HG03280 (cell line): ENCODE results near the gene OR6C6.
"Not testable (repeated sequence)": the region's sequence is repeated elsewhere in the genome, so short reads cannot be mapped to it uniquely, and the experiment has no call there.

ENCODE experiments used
- ATAC-seq: cut with Tn5 transposase; IDR thresholded peaks from one replicate; pipeline ENCODE4 v1.9.1; 2021; ENCODE audit warnings: mild to moderate bottlenecking, moderate library complexity; ENCODE audit not compliant: unreplicated experiment

Gene OR6C6

DNA sequence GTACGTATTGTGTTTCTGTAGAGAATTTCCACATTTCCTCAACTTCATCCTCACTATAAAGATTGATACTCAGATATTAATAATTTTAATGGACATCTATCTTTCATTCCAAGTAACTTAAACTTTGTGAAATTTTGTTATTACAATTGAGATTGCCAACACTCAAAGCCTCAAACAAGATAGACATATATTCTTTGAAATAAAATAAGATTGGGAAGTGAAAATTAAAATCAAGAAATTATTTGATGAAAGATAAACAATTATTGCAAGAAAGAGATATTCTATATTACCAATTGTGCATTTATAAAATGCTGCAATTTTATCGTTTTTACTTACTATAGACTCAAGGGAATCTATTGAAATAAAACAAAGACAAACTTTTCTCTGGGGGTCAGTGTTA is at the start of gene OR6C6:
OR6C6 (minus strand) TSS at position 101 of the 400 bp plus-strand sequence. CDS start 1,337 bp downstream, outside the sequence.
- ATAC-seq = no peak

DNA sequence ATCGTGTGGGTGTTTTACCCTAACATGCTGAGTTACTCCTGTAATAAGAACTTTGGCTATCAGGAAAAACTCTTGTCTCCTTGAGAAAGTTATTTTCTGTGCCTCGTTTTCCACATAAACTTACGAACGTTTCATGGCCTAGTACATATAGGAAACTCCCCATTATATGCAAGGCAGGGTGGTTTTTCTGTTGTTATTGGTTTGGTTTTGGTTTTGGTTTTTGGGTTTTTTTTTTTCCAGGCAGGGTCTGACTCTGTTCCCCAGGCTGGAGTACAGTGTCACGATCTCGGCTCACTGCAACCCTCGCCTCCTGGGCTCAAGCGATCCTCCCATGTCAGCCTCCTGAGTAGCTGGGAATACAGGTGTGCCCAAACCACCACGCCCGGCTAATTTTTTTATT is 39.6 kb upstream of the OR6C6 start:
- no peak for ATAC-seq

DNA sequence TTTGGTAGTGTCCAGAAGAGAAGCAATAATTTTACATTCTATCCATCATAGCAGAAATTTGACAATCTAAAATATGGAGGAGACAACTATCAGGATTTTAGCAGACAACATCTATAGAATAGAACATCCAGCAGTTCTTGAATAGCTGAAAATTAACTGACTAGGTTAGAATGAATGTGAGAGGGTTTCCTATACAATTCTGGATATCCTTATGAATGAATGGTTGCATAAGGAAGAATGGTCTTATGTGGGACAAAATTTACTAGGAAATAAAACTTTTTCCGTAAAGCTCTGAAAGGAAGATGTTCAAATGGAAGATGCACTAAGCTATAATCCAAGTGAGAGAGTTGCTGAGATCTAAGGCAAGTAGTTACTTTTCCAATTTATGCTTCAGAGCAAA is 34.1 kb upstream of the OR6C6 start, which contains the start of gene OR6C3:
OR6C3 (plus strand) TSS at position 301 of the 400 bp plus-strand sequence. CDS start 955 bp downstream, outside the sequence.
- no peak for ATAC-seq

DNA sequence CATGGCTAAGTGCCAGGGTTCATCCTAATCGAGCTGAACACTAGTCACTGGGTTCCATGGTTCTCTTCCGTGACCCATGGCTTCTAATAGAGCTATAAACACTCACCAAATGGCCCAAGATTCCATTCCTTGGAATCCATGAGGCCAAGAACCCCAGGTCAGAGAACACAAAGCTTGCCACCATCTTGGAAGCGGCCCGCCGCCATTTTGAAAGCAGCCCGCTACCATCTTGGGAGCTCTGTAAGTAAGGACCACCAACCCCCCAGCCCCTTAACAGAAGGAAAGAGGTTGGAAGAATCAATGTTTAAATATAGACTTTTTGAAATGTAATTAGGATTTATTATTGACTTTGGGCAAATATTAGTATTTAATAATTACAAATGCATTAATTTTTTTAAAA is 29.4 kb upstream of the OR6C6 start:
- not testable (repeated sequence) for ATAC-seq

DNA sequence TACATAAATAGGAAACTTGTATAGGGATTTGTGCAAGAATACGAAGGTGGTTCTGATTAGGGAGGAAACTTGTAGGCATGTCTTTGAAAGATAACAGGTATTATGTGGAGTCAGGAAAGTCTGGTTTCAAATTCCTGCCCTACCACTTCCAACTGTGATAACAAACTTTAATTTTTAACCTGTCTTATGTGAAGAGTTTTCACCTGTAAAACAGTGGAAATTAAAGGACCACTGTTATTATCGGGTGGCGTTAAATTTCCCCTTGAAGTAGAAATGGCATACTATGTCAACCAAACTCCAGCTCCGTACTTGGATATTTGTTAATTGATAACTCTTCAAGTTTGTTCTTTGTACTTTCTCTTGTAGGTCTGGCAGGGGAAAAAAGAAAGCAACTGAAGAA is 23.8 kb upstream of the OR6C6 start:
- no peak for ATAC-seq

DNA sequence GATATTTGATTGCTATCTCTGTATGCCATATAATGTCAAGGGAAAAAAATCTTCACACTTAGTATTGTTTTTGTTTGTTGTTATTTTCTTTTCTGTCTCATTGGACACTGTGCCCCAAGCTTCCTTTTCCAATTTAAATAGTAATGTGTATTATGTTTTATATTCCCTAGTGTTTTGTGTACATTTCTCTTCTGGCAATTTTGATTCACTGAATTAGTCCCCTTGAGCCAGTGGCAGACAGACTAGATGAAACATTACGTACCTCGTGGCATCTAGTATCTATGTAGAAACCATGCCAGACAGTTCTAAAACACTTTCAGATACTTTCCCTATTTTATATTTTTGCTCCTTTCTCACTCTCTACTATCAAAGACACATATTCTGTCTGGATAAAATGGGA is 17.7 kb upstream of the OR6C6 start, which contains the start of gene OR6C1:
OR6C1 (plus strand) TSS at position 301 of the 400 bp plus-strand sequence. CDS start 6,257 bp downstream, outside the sequence.
- ATAC-seq = no peak

DNA sequence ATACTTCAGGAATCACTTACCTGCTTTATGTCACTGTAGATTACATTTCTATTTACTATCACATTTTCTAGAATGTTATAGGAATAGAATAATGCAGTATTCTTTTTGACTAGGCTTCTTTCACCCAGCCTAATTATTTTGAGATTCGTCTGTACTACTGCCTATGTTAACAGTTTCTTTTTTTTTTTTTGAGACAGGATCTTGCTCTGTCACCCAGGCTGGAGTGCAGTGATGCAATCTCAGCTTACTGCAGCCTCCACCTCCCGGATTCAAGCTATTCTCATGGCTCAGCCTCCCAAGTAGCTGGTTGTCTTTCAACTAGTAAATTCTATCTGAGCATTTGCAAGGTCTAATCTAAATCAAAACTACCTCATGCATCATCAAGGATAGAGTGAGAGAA is 6.4 kb downstream of the OR6C6 start:
- no peak for ATAC-seq

DNA sequence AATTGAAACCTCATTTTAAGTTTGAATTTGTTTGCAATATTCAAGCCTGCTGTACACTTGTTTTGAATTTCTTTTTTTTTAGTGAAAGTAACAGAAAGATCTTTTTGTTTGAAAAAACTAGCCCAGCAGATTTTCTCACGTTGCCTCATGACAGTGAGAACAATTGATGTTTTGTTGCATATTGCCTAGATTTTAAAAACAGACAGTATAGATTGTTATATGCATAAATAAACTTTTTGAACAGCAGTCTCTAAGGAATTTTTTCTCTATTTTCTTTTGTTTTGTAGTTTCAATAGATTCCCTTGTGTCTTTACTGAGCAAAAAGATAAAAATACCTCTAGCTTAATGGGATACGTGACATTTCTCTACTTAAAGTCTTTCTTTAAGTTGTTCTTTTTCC is 15.4 kb downstream of the OR6C6 start:
- no peak for ATAC-seq

DNA sequence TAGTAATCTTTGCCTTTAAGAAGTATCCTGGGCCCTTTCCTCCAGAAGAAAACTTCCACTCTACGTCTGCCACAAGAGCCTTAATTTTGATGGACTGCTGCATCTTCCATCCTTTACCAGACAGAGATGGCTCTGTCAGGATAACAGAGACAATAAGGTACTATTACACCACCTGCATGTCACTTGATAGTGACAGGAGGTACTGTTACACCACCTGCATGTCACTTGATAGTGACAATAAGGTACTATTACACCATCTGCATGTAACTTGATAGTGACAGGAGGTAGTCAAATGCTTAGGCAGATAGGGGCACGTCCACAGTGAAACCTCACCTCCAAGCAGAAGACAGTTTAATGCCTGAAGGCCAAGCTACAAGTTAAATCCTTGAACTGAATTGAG is 38.1 kb downstream of the OR6C6 start:
- no peak for ATAC-seq

DNA sequence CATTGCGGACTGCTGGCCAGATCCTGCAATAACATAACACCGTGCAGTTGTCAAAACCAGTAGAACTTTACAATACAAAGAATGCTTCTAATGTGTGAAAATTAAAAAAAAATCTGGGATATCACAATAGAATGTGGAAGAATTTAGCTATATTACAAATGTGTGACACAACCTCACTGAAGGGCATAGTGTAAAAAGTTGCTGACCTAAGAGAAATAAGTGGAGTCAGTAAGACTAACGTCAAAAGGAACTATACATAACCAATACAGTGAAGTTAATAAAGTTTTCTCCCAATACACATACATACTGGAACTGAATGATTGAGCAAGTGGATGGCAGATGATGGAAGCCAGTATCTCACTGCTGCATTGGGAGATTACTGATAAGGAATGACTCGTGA is 39.5 kb downstream of the OR6C6 start:
- ATAC-seq = no peak

DNA sequence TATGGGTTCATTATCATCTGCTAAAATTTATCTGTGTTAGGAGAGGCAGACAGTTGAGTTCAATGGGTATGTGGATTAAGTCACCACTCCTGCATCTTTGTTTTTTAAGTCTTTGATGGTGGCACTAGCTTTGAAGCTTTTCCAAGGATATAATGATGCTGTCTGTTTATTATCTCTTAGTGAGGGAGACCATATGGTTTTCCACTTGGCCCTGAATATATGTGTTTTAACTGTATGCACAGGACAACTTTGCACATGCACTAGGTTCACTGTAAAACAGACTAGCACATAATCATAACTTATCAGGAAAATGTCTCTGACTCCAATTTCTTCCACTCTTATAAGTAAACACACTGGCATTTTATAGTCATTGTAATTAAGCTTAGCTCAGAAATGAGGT is 43.1 kb downstream of the OR6C6 start:
- ATAC-seq = no peak

DNA sequence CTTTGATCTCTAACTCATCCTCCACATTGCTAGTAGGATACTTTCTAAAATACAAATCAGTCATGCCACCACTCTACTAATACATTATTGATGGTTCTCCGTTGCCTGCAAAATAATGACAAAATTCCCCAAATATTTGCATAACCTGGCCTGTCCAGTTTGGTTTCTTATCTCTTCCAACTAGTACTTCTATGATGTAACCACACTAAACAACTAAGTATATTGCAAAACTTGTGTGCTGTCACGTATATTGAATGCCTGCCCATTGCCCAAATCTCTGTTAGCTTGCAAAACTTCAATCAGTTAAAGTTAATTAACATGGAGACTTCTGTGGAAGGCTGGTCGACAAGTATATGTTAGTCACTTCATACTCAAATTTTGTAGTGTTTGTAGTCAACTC is 45.4 kb downstream of the OR6C6 start:
- no peak for ATAC-seq

DNA sequence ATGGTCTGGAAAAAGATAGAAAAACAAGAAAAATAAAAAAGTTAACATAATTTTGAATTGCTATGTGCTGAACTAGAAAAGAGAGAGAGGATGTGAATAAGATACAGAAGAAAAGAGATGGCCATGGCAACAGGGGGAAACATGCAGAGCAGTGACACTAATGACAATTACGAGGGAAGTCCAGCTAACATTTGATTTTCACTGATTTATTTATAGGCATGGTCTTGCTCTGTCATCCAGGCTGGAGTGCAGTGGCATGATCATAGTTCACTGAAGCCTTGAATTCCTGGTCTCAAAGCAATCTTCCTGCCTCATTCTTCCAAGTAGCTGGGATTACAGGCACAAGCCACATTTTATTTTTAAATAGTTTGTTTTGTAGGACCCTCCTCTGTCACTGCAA is 50.2 kb downstream of the OR6C6 start:
- ATAC-seq = no peak

DNA sequence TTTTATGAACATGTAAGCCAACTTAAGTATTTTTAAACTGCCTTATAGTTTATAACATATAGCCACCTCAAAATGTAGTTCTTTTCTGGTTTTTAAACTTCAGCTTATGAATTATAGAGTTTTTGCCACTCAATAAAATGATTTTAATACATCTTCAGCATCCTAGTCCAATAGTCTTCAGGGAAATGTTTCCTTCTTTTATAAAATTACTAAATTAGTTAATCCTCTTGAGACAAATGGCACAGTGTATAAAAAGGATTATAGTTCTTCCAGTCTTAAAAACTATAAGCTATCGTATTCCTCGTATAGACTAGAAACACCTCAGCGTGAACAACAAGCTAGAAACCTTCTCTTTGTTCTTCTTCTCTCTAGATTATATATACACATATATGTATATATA is 52.1 kb downstream of the OR6C6 start, which contains the start of gene OR6C74:
OR6C74 (plus strand) TSS at position 301 of the 400 bp plus-strand sequence. CDS start 2,679 bp downstream, outside the sequence.
- no peak for ATAC-seq
